D721Med (cell line): ENCODE data around the gene NKX2-4.

Experiments used
- DNase-seq: peaks from one replicate; pipeline ENCODE4 v3.0.0; 2011; ENCODE audit warnings: low spot score; ENCODE audit not compliant: insufficient read length
- FAIRE-seq: peaks from 2 replicates; lab custom pipeline; 2011; peaks lifted over from hg19 to GRCh38; lab: Jason Lieb, UNC
- TF ChIP-seq, protein P1 (sequence below): IDR thresholded peaks from 2 replicates; pipeline ENCODE4 v1.5.1; 2012; ENCODE audit warnings: mild to moderate bottlenecking, control low read depth; ENCODE audit not compliant: insufficient read depth; ENCODE audit errors: missing control alignments

Gene NKX2-4

DNA sequence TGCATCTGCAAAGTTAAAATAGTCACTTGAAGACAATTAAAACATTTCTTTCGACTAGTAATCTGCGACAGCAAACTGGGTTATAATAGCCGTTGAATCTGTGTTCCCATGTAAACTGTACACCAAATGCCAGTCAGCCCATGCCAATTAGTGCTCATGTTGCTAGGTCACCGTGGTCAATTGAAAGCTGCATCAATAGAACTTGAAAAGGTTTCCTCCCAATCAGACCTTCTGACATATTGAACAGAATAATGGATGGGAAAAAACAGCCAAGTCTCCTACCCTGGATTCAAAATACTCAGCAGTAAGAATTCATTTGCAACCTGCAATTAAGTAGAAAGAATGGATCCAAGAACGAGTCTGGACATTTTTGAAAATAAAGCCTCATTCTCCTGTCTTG is 11.2 kb downstream of the NKX2-4 start:
- TF ChIP-seq, protein P1, sequence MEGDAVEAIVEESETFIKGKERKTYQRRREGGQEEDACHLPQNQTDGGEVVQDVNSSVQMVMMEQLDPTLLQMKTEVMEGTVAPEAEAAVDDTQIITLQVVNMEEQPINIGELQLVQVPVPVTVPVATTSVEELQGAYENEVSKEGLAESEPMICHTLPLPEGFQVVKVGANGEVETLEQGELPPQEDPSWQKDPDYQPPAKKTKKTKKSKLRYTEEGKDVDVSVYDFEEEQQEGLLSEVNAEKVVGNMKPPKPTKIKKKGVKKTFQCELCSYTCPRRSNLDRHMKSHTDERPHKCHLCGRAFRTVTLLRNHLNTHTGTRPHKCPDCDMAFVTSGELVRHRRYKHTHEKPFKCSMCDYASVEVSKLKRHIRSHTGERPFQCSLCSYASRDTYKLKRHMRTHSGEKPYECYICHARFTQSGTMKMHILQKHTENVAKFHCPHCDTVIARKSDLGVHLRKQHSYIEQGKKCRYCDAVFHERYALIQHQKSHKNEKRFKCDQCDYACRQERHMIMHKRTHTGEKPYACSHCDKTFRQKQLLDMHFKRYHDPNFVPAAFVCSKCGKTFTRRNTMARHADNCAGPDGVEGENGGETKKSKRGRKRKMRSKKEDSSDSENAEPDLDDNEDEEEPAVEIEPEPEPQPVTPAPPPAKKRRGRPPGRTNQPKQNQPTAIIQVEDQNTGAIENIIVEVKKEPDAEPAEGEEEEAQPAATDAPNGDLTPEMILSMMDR: no peak
- no peak for FAIRE-seq

DNA sequence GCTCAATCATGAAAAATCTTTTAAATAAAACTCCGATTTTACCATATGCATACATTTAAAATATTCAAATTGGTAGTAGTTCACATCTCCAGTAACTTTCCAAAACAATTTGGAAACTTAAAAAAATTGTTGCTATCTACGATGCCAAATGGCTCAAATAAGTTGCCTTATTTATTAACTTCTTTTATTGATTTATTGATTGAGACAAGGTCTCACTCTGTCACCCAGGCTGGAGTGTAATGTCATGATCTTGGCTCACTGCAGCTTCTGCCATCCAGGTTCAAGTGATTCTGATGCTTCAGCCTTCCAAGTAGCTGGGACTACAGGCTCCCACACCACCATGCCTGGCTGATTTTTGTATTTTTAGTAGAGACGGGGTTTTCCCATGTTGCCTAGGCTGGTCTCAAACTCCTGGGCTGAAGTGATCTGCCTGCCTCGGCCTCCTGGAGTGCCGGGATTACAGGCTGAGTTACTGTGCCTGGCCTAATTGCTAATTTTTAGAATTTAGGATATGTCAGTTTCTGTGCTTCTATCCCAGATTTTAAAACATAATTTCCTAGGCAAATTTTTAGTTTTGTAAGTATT is 12.9 kb downstream of the NKX2-4 start:
- DNase-seq (no peak), FAIRE-seq (no peak)
- TF ChIP-seq, protein P1: no peak

More for the DNA sequence above, 11.2 kb downstream of the NKX2-4 start:
- no peak for DNase-seq

DNA sequence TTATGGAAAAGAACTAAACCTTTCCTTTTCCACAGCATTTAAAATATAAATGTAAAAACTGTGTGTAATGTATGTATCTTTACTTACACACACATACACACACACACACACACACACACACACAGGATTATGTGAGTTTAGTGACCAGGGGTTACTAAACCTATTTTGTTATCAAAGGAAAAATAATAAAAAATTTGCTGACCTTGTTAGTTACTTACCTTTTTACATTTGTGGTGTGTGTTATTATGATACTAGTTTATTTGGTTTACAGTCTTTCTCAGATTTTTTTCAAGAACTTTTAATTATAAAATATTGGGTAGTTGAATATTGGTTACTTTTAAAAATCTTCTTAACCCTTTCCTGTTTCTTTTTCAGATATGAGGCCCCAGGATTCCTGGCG is 15.7 kb downstream of the NKX2-4 start:
- FAIRE-seq (no peak), DNase-seq (no peak)
- TF ChIP-seq, protein P1: no peak

DNA sequence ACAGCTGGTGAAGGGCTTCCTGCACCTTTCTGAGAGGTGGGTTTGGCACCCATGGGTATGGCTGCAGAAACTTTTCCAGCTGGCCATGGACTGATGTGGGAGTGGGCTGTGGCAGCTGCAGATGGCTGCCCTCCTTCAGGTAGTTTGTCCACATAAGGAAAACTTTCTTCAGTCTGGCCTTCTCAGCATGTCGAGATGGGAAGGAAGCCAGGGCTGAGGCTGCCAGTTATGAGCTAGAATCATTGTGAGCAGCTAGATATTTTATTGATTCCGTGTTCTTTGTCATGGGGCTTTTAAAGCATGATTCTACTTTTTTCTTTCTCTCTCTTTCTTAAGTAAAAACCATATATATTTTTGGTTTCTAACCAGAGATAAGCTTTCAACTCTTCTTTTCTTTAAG is 16.6 kb downstream of the NKX2-4 start:
- DNase-seq (no peak), FAIRE-seq (no peak)
- TF ChIP-seq, protein P1: no peak

DNA sequence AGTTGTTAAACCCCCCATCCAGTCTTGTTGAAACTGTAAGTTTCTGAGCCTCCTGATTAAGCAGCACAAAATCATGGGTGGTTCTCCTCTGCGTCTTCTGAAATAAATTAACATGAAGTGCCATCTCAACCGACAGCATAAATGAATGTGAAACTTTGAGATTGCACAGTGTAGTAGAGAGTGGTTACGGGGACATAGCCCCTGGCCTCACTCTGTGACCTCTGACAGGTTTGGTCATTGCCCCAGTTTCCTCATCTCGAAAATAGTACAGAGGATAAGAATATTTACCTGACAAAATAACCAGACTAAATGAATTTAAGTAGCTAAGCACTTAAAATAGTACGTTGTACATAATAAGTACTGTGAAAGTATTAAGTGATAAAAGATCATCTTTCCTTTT is 19.1 kb downstream of the NKX2-4 start:
- DNase-seq (no peak), FAIRE-seq (no peak)
- TF ChIP-seq, protein P1: no peak

DNA sequence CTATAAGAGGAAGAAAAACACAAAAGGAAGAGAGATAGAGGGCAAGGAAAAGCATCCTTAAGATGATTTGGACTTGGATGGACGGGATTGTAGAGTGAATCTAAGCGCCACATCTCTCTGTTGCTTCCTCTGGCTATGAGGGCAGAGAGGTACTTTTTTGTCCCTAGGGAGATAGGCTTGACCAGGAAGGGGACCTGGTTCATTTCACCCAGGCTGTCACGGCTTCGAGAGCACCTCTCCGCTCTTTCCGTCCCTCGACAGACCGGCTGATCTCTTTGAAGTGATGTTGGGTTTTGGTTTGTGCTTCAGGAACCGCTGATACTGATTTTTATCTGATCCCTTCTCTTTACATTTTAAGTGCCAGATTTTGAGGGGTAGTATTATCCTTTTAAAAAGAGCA is 19.6 kb downstream of the NKX2-4 start:
- FAIRE-seq: no peak
- no peak for DNase-seq
- TF ChIP-seq, protein P1: no peak

DNA sequence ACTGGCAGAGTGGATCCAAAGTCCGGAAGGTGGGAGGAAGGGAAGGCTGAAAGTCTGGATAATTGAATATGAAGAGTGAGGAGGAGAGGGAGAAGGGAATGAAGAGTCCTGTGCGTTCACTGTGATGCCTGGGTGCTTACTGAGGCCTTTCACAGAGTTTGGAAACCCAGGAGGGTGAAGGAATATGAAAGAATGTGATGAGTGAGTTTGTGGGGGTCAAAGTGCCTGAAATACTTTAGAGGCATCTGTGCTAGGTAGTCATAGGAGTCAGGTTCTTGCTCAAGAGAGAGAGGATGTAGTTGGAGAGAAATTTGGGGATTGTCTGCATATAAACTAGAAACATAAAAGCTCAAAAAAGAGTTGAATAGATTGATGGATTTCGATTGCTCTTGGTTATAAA is 20.7 kb downstream of the NKX2-4 start:
- TF ChIP-seq, protein P1: no peak
- DNase-seq (no peak), FAIRE-seq (no peak)
